ENCODE results near the gene UCK1. TPM values are rescaled to one million over a fixed set of nuclear protein-coding genes. Genes with fewer than 3 reads are reported as not detected.
A peak's percentile ranks its signal among the peaks of the same experiment; 100 is the strongest.

UCK1 gene
- total and polyA plus RNA-seq, 2 of the 13 experiments (the other 11 are each of a cell fraction or from before 2014, with no cell fraction given) = 11.0 to 24.1 TPM

DNA sequence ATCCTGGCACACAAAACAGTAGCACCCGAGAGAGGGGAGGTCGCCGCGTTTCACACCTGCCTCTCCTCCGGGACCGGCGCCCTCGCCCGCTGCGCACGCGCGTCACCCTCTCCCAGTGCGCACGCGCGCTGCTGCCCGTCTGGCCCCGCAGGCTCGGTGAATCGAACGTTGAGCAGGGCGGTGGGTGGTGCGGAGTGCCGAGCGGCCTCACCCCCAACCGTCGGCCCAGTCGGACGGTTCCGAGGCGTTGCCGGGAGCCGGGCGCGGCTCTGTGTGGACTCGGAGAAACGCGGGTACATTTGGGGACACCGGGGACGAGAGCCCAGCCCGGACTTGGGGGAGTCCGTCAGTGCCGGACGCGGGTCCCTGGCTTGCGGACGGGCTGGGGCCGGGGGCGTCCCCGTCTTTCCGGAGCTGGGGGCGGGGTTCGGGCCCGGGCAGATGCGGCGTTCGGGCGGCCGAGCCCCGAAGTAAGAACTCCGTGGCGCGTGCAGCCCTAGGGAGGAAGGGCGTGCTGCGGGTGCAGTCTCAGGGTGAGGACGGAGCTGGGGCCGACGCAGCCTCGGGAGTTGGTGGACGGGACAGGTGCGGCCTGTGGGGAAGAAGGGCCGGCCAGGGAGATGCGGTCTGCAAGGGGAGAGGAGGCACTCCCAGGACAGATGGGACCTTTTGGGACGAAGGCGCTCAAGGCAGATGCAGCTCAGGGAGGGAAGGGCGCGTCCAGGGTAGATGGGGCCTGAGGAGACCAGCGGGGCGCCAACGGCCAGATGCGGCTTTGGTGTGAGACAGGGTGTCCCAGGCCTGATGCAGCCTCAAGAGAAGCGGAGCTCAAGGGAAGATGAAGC, 28.1 kb downstream of the UCK1 start, which contains the start of gene POMT1 (continued):
- TF ChIP-seq ZFP37 (CRISPR knock-in tag; IDR thresholded peaks at IDR 0.05; ENCODE audit: borderline replicate concordance) (0 out of 2 replicates have a peak, but pooled peaks have one; percentile 37), ZNF430 (CRISPR knock-in tag; IDR thresholded peaks at IDR 0.05) (no peak), FOXK1 (CRISPR knock-in tag; IDR thresholded peaks at IDR 0.05; ENCODE audit: borderline replicate concordance, low read depth) (peak; percentile 65; the same call in 1 of the 2 replicates), NFE2L1 (CRISPR knock-in tag; IDR thresholded peaks at IDR 0.05; ENCODE audit: borderline replicate concordance) (no peak; the same call in 1 of the 2 replicates), NFKBIZ (CRISPR knock-in tag; IDR thresholded peaks at IDR 0.05) (peak; percentile 70), DNMT1 (CRISPR knock-in tag; IDR thresholded peaks at IDR 0.05) (peak; percentile 85), SNRNP70 (IDR thresholded peaks at IDR 0.05; ENCODE audit: low read depth, low read length) (no peak), ZNF225 (CRISPR knock-in tag; IDR thresholded peaks at IDR 0.05) (peak; percentile 83), ELF1 (CRISPR knock-in tag; IDR thresholded peaks at IDR 0.05) (peak; percentile 24; the same call in 1 of the 2 replicates), CC2D1A (CRISPR knock-in tag; IDR thresholded peaks at IDR 0.05) (no peak), ASH2L (IDR thresholded peaks at IDR 0.05; ENCODE audit: insufficient read length, low read depth, low read length) (peak; percentile 72), ZNF331 (CRISPR knock-in tag; IDR thresholded peaks at IDR 0.05) (peak; percentile 68), NKX3-1 (CRISPR knock-in tag; IDR thresholded peaks at IDR 0.05) (peak; percentile 61; the same call in 1 of the 2 replicates), ZKSCAN1 (IDR thresholded peaks at IDR 0.05; ENCODE audit: low read length) (no peak), KDM5B (CRISPR knock-in tag; IDR thresholded peaks at IDR 0.05; ENCODE audit: borderline replicate concordance) (peak; percentile 63; the same call in 1 of the 2 replicates), ISL2 (CRISPR knock-in tag; IDR thresholded peaks at IDR 0.05) (peak; percentile 62), PAX8 (CRISPR knock-in tag; IDR thresholded peaks at IDR 0.05; ENCODE audit: borderline replicate concordance) (peak; percentile 29; the same call in 1 of the 2 replicates), ZSCAN29 (CRISPR knock-in tag; conservative IDR thresholded peaks at IDR 0.05) (no peak), ZBTB7B (CRISPR knock-in tag; IDR thresholded peaks at IDR 0.05) (peak; percentile 77), THAP11 (CRISPR knock-in tag; IDR thresholded peaks at IDR 0.05) (peak; percentile 89), NFIB (CRISPR knock-in tag; IDR thresholded peaks at IDR 0.05; ENCODE audit: borderline replicate concordance) (no peak), REPIN1 (CRISPR knock-in tag; IDR thresholded peaks at IDR 0.05; ENCODE audit: borderline replicate concordance, low read depth) (0 out of 2 replicates have a peak, but pooled peaks have one; percentile 17)
- TF ChIP-seq, protein P1, sequence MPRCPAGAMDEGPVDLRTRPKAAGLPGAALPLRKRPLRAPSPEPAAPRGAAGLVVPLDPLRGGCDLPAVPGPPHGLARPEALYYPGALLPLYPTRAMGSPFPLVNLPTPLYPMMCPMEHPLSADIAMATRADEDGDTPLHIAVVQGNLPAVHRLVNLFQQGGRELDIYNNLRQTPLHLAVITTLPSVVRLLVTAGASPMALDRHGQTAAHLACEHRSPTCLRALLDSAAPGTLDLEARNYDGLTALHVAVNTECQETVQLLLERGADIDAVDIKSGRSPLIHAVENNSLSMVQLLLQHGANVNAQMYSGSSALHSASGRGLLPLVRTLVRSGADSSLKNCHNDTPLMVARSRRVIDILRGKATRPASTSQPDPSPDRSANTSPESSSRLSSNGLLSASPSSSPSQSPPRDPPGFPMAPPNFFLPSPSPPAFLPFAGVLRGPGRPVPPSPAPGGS (CRISPR knock-in tag; IDR thresholded peaks at IDR 0.05) = peak; percentile 71; the same call in 1 of the 2 replicates
- TF ChIP-seq, protein P2, sequence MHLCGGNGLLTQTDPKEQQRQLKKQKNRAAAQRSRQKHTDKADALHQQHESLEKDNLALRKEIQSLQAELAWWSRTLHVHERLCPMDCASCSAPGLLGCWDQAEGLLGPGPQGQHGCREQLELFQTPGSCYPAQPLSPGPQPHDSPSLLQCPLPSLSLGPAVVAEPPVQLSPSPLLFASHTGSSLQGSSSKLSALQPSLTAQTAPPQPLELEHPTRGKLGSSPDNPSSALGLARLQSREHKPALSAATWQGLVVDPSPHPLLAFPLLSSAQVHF (CRISPR knock-in tag; IDR thresholded peaks at IDR 0.05) = no peak
- TF ChIP-seq, protein P3, sequence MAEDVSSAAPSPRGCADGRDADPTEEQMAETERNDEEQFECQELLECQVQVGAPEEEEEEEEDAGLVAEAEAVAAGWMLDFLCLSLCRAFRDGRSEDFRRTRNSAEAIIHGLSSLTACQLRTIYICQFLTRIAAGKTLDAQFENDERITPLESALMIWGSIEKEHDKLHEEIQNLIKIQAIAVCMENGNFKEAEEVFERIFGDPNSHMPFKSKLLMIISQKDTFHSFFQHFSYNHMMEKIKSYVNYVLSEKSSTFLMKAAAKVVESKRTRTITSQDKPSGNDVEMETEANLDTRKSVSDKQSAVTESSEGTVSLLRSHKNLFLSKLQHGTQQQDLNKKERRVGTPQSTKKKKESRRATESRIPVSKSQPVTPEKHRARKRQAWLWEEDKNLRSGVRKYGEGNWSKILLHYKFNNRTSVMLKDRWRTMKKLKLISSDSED (CRISPR knock-in tag; IDR thresholded peaks at IDR 0.05) = 0 out of 2 replicates have a peak, but pooled peaks have one; percentile 49
- TF ChIP-seq, protein P4, sequence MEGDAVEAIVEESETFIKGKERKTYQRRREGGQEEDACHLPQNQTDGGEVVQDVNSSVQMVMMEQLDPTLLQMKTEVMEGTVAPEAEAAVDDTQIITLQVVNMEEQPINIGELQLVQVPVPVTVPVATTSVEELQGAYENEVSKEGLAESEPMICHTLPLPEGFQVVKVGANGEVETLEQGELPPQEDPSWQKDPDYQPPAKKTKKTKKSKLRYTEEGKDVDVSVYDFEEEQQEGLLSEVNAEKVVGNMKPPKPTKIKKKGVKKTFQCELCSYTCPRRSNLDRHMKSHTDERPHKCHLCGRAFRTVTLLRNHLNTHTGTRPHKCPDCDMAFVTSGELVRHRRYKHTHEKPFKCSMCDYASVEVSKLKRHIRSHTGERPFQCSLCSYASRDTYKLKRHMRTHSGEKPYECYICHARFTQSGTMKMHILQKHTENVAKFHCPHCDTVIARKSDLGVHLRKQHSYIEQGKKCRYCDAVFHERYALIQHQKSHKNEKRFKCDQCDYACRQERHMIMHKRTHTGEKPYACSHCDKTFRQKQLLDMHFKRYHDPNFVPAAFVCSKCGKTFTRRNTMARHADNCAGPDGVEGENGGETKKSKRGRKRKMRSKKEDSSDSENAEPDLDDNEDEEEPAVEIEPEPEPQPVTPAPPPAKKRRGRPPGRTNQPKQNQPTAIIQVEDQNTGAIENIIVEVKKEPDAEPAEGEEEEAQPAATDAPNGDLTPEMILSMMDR (CRISPR knock-in tag; IDR thresholded peaks at IDR 0.05) = no peak; the same call in 1 of the 2 replicates

Measured in HepG2 (cell line).